Measurements from ENCODE around the gene CAGE1.

The CAGE1 gene

DNA sequence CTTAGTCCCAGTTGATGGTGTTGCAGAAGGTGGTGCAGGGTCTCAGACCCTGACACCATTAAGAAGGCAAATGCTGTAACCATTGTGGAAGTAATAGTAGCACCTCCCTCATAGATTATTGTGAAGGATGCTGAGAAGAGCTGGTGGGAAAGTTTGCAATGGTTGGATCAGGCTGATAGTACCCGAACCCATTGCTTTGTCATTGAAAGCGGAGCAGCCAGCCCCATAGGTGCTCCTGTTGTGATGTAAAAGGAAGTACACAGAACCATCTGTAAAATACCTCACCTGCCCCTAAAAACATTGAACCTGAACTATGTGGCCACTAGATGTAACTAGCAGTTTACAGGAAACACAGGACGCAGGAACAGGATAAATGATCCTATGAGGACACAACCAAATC lies 31.5 kb upstream of the CAGE1 start:
- TF ChIP-seq POLR2AphosphoS5 (IDR thresholded peaks at IDR 0.05; ENCODE audit: low read depth, low read length): no peak
- TF ChIP-seq TAF1 (IDR thresholded peaks at IDR 0.05; ENCODE audit: borderline replicate concordance, insufficient read depth, low read length): no peak

DNA sequence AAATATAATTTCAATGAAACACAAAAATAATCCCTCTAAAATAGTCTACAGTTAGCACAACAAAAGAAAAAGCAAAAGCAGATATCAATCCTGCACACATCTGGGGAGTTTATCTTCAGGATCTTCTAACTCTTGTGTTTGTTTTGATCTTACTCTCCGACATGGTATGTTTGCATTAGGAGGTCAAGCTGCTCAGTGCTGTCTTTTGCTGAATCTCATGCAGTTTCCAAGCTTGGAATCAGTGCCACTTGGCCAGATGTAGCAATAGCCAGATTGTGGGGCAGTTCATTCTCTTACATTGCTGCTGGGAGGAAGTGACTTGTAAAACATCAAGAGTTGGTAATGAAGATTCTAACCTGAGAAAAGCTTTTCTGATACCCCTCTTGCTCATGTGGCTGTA lies 29.5 kb upstream of the CAGE1 start:
- peak; percentile 35; the same call in 1 of the 2 replicates for TF ChIP-seq POLR2AphosphoS5 (IDR thresholded peaks at IDR 0.05; ENCODE audit: low read depth, low read length)
- TF ChIP-seq SIN3A (IDR thresholded peaks at IDR 0.05; ENCODE audit: borderline replicate concordance, insufficient read depth, low read length): no peak

DNA sequence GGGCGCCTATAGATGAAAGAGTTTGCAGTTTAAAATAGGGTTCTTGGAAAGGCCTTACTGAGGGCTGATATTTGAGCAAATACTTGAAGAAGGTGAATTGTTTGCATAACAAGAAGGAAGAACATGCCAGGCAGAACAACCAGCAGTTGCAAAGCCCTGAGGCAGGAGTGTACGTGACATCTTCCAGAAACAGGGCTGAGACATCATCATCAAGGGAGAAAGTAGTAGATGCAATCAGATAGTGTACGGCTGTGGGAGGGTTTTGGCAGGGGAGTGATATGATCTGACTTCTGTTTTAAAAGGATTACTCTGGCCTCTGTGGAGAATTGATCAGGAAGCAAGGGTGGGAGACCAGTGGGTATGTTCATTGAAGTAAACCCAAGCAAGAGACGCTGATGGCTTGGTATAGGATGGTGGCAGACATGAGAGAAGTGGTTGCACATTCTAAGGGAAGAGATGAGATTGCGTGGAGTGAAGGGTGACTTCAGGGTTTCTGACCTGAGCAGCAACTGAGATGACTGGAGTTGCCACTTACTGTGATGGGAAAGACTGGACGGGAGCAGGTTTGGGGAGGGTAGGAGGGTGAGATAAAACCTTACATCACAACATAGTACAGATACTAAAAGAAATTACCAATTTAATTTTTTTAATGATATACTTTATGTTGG lies 28.8 kb upstream of the CAGE1 start:
- no peak for TF ChIP-seq FOXP2 (optimal IDR thresholded peaks at IDR 0.05; ENCODE audit: borderline replicate concordance, extremely low read depth, extremely low read length, insufficient read depth)
- TF ChIP-seq, protein P1, sequence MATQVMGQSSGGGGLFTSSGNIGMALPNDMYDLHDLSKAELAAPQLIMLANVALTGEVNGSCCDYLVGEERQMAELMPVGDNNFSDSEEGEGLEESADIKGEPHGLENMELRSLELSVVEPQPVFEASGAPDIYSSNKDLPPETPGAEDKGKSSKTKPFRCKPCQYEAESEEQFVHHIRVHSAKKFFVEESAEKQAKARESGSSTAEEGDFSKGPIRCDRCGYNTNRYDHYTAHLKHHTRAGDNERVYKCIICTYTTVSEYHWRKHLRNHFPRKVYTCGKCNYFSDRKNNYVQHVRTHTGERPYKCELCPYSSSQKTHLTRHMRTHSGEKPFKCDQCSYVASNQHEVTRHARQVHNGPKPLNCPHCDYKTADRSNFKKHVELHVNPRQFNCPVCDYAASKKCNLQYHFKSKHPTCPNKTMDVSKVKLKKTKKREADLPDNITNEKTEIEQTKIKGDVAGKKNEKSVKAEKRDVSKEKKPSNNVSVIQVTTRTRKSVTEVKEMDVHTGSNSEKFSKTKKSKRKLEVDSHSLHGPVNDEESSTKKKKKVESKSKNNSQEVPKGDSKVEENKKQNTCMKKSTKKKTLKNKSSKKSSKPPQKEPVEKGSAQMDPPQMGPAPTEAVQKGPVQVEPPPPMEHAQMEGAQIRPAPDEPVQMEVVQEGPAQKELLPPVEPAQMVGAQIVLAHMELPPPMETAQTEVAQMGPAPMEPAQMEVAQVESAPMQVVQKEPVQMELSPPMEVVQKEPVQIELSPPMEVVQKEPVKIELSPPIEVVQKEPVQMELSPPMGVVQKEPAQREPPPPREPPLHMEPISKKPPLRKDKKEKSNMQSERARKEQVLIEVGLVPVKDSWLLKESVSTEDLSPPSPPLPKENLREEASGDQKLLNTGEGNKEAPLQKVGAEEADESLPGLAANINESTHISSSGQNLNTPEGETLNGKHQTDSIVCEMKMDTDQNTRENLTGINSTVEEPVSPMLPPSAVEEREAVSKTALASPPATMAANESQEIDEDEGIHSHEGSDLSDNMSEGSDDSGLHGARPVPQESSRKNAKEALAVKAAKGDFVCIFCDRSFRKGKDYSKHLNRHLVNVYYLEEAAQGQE (IDR thresholded peaks at IDR 0.05; ENCODE audit: insufficient read depth in 1 of 2, low read depth in 2 of 2, low read length in 2 of 2): no peak
- TF ChIP-seq POLR2AphosphoS5 (IDR thresholded peaks at IDR 0.05; ENCODE audit: low read depth, low read length): no peak
- no peak for TF ChIP-seq TAF1 (IDR thresholded peaks at IDR 0.05; ENCODE audit: borderline replicate concordance, insufficient read depth, low read length)
- no peak for TF ChIP-seq SIN3A (IDR thresholded peaks at IDR 0.05; ENCODE audit: borderline replicate concordance, insufficient read depth, low read length)

DNA sequence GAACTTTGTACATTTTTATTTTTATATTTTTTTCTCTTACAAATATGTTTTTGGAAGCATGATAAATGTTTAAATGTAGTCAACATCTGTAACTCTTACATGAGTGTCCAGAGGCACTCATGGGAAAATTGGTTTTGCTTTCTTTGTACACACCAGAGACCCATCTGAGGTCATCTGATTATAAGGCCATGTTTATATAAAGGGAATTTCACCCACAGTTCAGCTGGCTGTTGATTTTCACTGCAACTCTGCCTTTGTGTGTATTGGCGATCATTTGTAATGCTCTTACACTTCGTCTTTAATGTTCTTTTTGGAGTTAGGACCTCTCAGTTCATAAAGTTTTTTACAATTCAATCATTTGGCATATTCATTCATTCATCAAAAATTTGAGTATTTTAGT lies 28.1 kb upstream of the CAGE1 start:
- TF ChIP-seq SIN3A (IDR thresholded peaks at IDR 0.05; ENCODE audit: borderline replicate concordance, insufficient read depth, low read length) (peak; percentile 21; the same call in 1 of the 2 replicates), TAF1 (IDR thresholded peaks at IDR 0.05; ENCODE audit: borderline replicate concordance, insufficient read depth, low read length) (no peak)

DNA sequence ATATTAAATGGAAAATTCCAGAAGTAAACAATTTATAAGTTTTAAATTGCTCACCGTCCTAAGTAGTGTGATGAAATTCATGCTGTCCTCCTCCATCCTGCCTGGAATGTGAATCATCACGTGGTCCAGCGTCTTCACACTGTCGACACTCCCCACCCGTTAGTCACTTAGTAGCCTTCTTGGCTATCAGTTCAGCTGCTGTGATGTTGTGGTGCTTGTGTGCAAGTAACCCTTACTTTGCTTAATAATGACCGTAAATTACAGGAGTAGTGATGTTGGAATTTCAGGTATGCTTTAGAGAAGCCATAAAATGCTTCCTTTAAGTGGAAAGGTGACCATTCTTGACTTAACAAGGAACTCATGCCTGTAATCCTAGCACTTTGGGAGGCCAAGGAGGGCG lies 25.3 kb upstream of the CAGE1 start:
- no peak for TF ChIP-seq SIN3A (IDR thresholded peaks at IDR 0.05; ENCODE audit: borderline replicate concordance, insufficient read depth, low read length)
- TF ChIP-seq TAF1 (IDR thresholded peaks at IDR 0.05; ENCODE audit: borderline replicate concordance, insufficient read depth, low read length): no peak
- TF ChIP-seq, protein P1 (IDR thresholded peaks at IDR 0.05; ENCODE audit: insufficient read depth in 1 of 2, low read depth in 2 of 2, low read length in 2 of 2): no peak
- no peak for TF ChIP-seq POLR2AphosphoS5 (IDR thresholded peaks at IDR 0.05; ENCODE audit: low read depth, low read length)
- TF ChIP-seq FOXP2 (optimal IDR thresholded peaks at IDR 0.05; ENCODE audit: borderline replicate concordance, extremely low read depth, extremely low read length, insufficient read depth): no peak

DNA sequence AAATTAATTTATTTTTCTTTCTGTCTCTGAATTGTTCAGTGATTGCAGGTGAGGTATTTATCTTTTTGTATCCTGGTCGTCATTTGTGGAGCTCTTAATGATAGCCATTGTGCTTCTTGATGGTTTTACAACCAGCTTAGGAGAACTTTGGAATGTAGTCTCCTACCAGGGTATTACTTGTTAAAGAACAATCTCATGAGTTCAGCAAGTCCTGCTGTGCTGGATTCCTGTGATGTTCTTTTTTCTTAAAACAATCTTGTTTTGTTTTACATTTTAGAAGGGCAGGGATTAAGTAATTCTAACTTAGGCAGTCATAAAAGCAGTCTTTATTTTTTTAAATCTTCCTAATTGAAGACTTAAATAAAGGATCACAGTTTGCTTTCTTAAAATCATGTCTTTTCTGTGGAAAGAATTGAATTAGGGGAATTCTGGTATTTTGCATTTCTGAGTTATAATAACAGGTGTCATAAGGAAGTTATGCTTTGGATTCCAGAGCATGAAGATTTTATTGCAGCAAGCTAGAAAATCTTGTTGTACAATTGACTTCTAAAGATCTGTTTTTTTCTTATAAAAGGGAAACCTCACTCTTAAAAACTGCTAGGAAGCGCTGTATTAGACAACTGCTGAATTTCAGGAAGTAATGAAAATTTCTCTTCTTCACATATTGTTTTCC lies 23.7 kb upstream of the CAGE1 start:
- TF ChIP-seq POLR2AphosphoS5 (IDR thresholded peaks at IDR 0.05; ENCODE audit: low read depth, low read length) (no peak), FOXP2 (optimal IDR thresholded peaks at IDR 0.05; ENCODE audit: borderline replicate concordance, extremely low read depth, extremely low read length, insufficient read depth) (no peak), SIN3A (IDR thresholded peaks at IDR 0.05; ENCODE audit: borderline replicate concordance, insufficient read depth, low read length) (no peak)

DNA sequence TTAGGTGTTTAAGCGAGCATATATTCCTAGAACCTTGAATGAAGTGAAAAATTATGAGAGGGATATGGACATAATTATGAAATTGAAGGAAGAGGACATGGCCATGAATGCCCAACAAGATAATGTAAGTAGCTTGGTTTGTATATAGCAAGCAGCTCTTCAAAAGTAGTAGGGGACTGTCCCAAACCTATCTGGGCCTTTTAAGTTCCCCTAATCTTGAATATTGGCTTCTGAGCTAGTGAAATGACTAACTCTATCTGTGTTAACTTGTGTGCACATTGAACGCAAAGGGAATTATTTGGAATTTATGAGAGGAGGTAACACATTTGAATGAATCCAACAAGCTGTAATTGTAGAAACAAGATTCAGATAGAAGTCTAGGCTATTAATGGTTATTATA lies 21.8 kb upstream of the CAGE1 start:
- TF ChIP-seq POLR2AphosphoS5 (IDR thresholded peaks at IDR 0.05; ENCODE audit: low read depth, low read length) (no peak), FOXP2 (optimal IDR thresholded peaks at IDR 0.05; ENCODE audit: borderline replicate concordance, extremely low read depth, extremely low read length, insufficient read depth) (no peak), TAF1 (IDR thresholded peaks at IDR 0.05; ENCODE audit: borderline replicate concordance, insufficient read depth, low read length) (no peak), SIN3A (IDR thresholded peaks at IDR 0.05; ENCODE audit: borderline replicate concordance, insufficient read depth, low read length) (no peak)
- TF ChIP-seq, protein P1 (IDR thresholded peaks at IDR 0.05; ENCODE audit: insufficient read depth in 1 of 2, low read depth in 2 of 2, low read length in 2 of 2): no peak

Data from PFSK-1 (cell line).